Right renal pelvis (tissue), 4 donors: ENCODE data around the gene XRCC3. TPM values are rescaled to one million over a fixed set of nuclear protein-coding genes. Genes with fewer than 3 reads are reported as not detected.

Source experiments
- polyA plus RNA-seq, 4 donors: library from polyadenylated mRNA; unstranded; fragments of 120-200 nt; gene quantifications; one replicate each; pipeline ENCODE4 v1.2.1, GENCODE V29; 2013; ENCODE audit not compliant: insufficient read length in 4 of 4

XRCC3 gene
- polyA plus RNA-seq, 4 donors = 12.6 to 16.0 (median 14.7) TPM

Other genes starting within 250 kb of the XRCC3 start
- gene CKB, start 192.6 kb downstream of the XRCC3 start, polyA plus RNA-seq = 100 to 1,000 TPM; 116 to 202 (median 130) TPM
- gene TRMT61A, start 186.3 kb downstream of the XRCC3 start, polyA plus RNA-seq = 10 to 100 TPM in 1 of 4 donors, 1 to 10 TPM in 3; 6.6 to 10.3 (median 6.7) TPM
- gene BAG5, start 152.8 kb downstream of the XRCC3 start, polyA plus RNA-seq = 10 to 100 TPM; 28.3 to 34.1 (median 33.3) TPM
- 10 to 100 TPM; 39.8 to 47.1 (median 43.5) TPM for gene COA8, start 152.5 kb downstream of the XRCC3 start, polyA plus RNA-seq
- 10 to 100 TPM; 88.0 to 99.8 (median 92.7) TPM for gene KLC1, start 86.2 kb downstream of the XRCC3 start, polyA plus RNA-seq
- gene ZFYVE21, start 359 bp upstream of the XRCC3 start, polyA plus RNA-seq = 10 to 100 TPM; 50.0 to 61.2 (median 55.8) TPM
- gene PPP1R13B, start 132.1 kb upstream of the XRCC3 start, polyA plus RNA-seq = 10 to 100 TPM; 28.9 to 39.1 (median 31.1) TPM
- 1 to 10 TPM; 1.5 to 5.1 (median 3.6) TPM for gene TDRD9, start 213.0 kb upstream of the XRCC3 start, polyA plus RNA-seq
- under 1 TPM in 2 of 4 donors, not detected in 2; 0.04 to 0.17 TPM for gene RD3L, start 227.1 kb upstream of the XRCC3 start, polyA plus RNA-seq